ENCODE data around the gene ZSWIM3.

DNA sequence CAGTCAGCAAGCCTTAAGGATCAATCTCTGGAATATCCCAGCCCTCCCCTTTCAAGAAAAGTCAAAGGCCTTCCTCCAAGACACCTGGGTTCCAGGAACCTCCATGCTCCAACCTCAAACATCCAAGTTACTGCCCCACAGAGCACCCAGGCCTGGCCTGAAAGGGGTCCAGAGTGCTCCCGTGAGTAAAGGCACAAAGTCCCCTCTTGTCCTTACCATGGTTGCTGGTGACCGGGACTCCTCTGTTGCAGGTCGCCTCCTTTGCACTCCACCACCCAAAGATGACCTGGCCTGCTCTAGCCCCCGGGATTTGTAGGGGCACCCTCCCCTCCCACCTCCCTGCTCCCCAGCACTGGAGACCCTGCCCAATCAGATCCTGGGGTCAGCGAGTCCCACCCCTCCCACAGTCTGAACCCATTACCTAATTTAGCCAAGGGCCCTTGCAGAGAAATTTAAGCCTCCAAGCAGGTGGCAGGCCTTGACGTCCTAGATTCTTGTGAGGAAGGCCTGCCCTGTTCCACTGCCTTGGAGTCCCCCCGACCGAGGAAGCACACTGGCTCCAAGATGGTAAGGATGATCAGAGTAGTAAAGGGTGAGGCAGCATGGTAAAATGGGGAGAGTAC is 30.3 kb upstream of the ZSWIM3 start, which contains the start of gene TNNC2:
- TF ChIP-seq, protein P1, sequence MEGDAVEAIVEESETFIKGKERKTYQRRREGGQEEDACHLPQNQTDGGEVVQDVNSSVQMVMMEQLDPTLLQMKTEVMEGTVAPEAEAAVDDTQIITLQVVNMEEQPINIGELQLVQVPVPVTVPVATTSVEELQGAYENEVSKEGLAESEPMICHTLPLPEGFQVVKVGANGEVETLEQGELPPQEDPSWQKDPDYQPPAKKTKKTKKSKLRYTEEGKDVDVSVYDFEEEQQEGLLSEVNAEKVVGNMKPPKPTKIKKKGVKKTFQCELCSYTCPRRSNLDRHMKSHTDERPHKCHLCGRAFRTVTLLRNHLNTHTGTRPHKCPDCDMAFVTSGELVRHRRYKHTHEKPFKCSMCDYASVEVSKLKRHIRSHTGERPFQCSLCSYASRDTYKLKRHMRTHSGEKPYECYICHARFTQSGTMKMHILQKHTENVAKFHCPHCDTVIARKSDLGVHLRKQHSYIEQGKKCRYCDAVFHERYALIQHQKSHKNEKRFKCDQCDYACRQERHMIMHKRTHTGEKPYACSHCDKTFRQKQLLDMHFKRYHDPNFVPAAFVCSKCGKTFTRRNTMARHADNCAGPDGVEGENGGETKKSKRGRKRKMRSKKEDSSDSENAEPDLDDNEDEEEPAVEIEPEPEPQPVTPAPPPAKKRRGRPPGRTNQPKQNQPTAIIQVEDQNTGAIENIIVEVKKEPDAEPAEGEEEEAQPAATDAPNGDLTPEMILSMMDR (IDR thresholded peaks at IDR 0.05) = no peak
- TF ChIP-seq POLR2A (IDR thresholded peaks at IDR 0.05) = no peak

Data from testis (tissue), 2 donors.